GM12892 (cell line): ENCODE data around the gene EGR4.

Experiments used
- POLR2A ChIP-seq: IDR thresholded peaks from 2 replicates; pipeline ENCODE4 v1.6.1; 2011; ENCODE audit warnings: low read depth, low read length, control low read depth
- POLR2AphosphoS5 ChIP-seq: IDR thresholded peaks from 2 replicates; pipeline ENCODE4 v1.6.1; 2011; ENCODE audit warnings: low read depth, low read length, control low read depth
- TAF1 ChIP-seq: IDR thresholded peaks from 2 replicates; pipeline ENCODE4 v1.6.1; 2011; ENCODE audit warnings: low read depth, mild to moderate bottlenecking, control low read depth, low read length, borderline replicate concordance

DNA sequence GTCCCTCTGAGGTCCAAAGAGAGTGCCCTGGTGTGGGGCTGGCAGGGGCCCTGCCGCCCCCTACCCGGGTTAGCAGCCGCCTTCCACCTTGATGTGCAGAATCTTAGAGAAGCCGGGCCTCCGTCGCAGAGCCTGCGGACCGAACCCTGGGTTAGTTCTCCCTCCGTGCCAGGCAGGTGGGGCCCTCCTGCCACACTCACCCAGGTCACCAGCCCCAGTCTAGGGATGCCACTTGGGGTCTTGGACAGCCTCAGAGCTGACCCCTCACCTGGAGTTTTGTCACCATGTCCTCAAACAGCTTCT lies 34.5 kb downstream of the EGR4 start:
- TF ChIP-seq POLR2A (no peak), POLR2AphosphoS5 (no peak), TAF1 (no peak)
